Nephron progenitor cell (in vitro differentiated cells): ENCODE data around the gene CEP41.
A peak's percentile ranks its signal among the peaks of the same experiment; 100 is the strongest.

Experiments used
- DNase-seq: peaks from one replicate; pipeline ENCODE4 v3.0.0; 2021
- H3K27ac Mint-ChIP-seq: 2 replicates; pipeline ENCODE4 v1.8.0; 2021; ENCODE audit warnings: mild to moderate bottlenecking, moderate library complexity, mixed read lengths
- H3K27me3 Mint-ChIP-seq: 2 replicates; pipeline ENCODE4 v1.8.0; 2021; ENCODE audit warnings: mild to moderate bottlenecking, low read depth, mixed read lengths; ENCODE audit not compliant: poor library complexity
- H3K36me3 Mint-ChIP-seq: 2 replicates; pipeline ENCODE4 v1.8.0; 2021; ENCODE audit warnings: low read depth, mixed read lengths
- H3K4me1 Mint-ChIP-seq: 2 replicates; pipeline ENCODE4 v1.8.0; 2021; ENCODE audit warnings: mixed read lengths
- H3K4me3 Mint-ChIP-seq: 2 replicates; pipeline ENCODE4 v1.8.0; 2021; ENCODE audit warnings: mild to moderate bottlenecking, moderate library complexity, mixed read lengths
- H3K9me3 Mint-ChIP-seq: 2 replicates; pipeline ENCODE4 v1.8.0; 2021; ENCODE audit warnings: mild to moderate bottlenecking, moderate library complexity, mixed read lengths
- CTCF ChIP-seq: fragments of 200-600 bp; sonication (generic); IDR thresholded peaks from 2 replicates; pipeline ENCODE4 v1.5.0; 2021; ENCODE audit warnings: antibody characterized with exemption

The CEP41 gene

GRCh38 chr7:130435311-130435854 is 5.4 kb downstream of the CEP41 start:
- Mint-ChIP-seq H3K36me3 (peaks cover 46% of the 10 kb centered on the region), H3K27me3 (peaks cover 3% of the 10 kb centered on the region), H3K4me1 (peaks cover 20% of the 10 kb centered on the region), H3K27ac (no peak overlapping the region), H3K4me3 (no peak overlapping the region), H3K9me3 (peaks cover 11% of the 10 kb centered on the region)
- no peak for TF ChIP-seq CTCF
- DNase-seq = no peak

- H3K36me3 Mint-ChIP-seq = peaks cover 32% of the 10 kb centered on the region
- no peak for DNase-seq
- TF ChIP-seq CTCF = no peak
Observed at GRCh38 chr7:130433301-130433700, 7.5 kb downstream of the CEP41 start.

GRCh38 chr7:130432886-130433285 is 7.9 kb downstream of the CEP41 start:
- no peak overlapping the region for H3K27ac Mint-ChIP-seq
- H3K36me3 Mint-ChIP-seq = peaks cover 28% of the 10 kb centered on the region
- no peak for DNase-seq
- H3K9me3 Mint-ChIP-seq = peaks cover 1% of the 10 kb centered on the region
- H3K4me1 Mint-ChIP-seq = no peaks in the 10 kb centered on the region
- no peak for TF ChIP-seq CTCF
- peaks cover 3% of the 10 kb centered on the region for H3K27me3 Mint-ChIP-seq
- no peak overlapping the region for H3K4me3 Mint-ChIP-seq

More at GRCh38 chr7:130433301-130433700, 7.5 kb downstream of the CEP41 start:
- Mint-ChIP-seq H3K4me3 (no peak overlapping the region), H3K4me1 (peaks cover under 1% of the 10 kb centered on the region), H3K27me3 (peaks cover 3% of the 10 kb centered on the region), H3K27ac (no peak overlapping the region), H3K9me3 (peaks cover 4% of the 10 kb centered on the region)

GRCh38 chr7:130430841-130431666 is 9.8 kb downstream of the CEP41 start:
- Mint-ChIP-seq H3K4me1 (peaks cover 15% of the 10 kb centered on the region), H3K9me3 (no peaks in the 10 kb centered on the region), H3K27me3 (no peaks in the 10 kb centered on the region), H3K36me3 (peaks cover 12% of the 10 kb centered on the region), H3K4me3 (no peak overlapping the region), H3K27ac (no peak overlapping the region)
- TF ChIP-seq CTCF = no peak
- peak; percentile 18 for DNase-seq

- TF ChIP-seq CTCF = no peak
- H3K9me3 Mint-ChIP-seq = no peaks in the 10 kb centered on the region
- no peak overlapping the region for H3K4me3 Mint-ChIP-seq
- H3K27ac Mint-ChIP-seq = no peak overlapping the region
- peaks cover 8% of the 10 kb centered on the region for H3K36me3 Mint-ChIP-seq
- peaks cover 24% of the 10 kb centered on the region for H3K4me1 Mint-ChIP-seq
- H3K27me3 Mint-ChIP-seq = no peaks in the 10 kb centered on the region
- no peak for DNase-seq
Observed at GRCh38 chr7:130430115-130430514, 10.7 kb downstream of the CEP41 start.
